HG02938 (cell line): ENCODE measurements around the gene ADM5.

Experiments used
- ATAC-seq: cut with Tn5 transposase; IDR thresholded peaks from one replicate; pipeline ENCODE4 v1.9.1; 2021; ENCODE audit warnings: mild to moderate bottlenecking, moderate library complexity; ENCODE audit not compliant: unreplicated experiment

Gene ADM5, protein sequence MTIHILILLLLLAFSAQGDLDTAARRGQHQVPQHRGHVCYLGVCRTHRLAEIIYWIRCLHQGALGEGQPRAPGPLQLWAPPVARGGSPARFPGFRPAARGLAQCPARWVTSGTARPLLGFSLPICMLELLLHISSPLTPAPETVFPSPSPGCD

DNA sequence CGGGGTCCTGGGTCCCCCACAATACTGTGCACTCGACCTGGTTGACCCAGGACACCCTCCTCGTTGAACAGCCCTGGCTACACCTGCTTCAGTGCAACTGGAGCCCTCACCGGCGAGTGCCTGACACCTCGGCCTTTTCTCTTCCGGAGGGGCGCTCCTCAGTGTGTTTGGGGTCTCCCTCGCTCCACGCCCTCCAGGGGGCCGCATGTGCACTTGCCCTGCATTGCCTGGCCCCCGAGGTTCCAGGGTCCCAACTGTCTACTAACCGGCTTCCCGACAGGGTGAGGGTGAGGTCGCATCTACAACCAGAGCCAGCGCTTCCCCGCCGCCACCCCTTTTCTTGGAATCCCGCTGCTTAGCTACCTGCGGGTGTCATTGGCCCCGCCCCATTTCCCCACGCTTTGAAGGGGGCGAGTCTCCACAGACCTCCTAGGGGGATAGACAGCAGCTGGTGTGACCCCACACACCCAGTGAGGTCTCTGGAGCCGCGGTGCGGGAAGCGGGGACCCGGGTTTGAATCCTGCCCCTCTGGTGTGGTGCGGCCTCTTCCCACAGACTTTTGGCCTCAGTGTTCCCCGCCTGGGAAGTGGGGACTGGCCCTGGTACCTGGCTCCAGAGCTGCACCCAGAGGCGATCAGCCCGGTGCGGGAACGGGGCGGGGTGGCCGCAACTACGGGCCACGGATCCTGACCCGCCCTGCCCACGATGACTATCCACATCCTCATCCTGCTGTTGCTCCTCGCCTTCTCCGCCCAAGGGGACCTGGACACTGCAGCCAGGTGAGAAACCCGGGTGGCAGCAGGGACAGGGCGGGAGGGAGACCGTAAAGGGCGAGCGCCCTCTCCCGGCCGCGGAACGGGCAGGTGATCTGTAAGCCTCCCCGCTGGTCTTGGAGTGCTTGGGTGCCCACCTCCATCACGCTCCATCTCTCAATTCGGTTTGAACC lies at the start of gene ADM5:
Gene ADM5, plus strand, starts transcription at position 462 of the 946 bp plus-strand sequence. Its CDS starts 244 bp downstream, at position 706.
- no peak for ATAC-seq

- ATAC-seq, result peak; percentile 69
Measured at GRCh38 chr19:49640113-49640898, 49.1 kb upstream of the ADM5 start, which contains the start of gene RRAS. Gene RRAS (minus strand): TSS chr19:49640143. CDS start chr19:49640098, 45 bp downstream.

DNA sequence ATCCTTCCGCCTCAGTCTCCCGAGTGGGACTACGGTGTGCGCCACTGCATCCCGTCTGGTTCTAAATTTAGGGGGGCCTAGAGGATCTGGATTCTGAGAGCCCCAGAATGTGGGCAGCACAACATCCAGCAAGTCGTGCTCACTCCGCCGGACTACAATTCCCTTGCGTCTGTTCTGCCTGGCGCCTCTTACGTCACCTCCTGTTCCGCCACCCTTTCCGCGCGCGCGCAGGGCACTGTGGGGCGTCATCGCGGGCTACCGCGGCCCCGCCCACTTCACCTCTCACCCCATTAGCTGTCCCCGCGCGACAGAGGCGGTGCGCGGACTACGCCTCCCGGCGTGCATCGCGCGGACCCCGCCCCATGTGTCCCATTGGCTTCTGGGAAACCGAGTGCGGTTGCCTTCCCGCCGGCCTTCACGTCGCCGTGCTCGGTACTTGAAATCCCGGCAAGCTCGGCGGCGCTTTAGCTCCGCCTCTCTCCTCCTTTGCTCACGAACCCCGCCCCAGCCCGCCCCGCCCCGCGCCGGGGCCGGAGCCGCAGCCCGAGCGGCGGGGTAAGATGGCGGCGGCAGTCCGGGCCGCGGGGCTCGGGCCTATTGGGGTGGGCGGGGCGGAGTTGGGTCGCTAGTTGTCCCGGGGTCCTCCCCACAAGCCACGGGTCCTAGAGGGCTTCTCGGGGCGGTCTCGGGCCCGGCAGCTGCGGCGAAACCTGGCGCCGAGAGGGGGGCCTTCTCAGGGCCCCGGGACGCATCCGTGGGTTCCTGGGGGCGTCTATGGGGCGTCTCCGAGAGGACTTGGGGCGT lies 47.5 kb upstream of the ADM5 start, which contains the start of gene SCAF1:
Gene SCAF1, plus strand, starts transcription at position 522 of the 804 bp plus-strand sequence. CDS start 2,818 bp downstream, outside the sequence.
- peak; percentile 49 for ATAC-seq

GRCh38 chr19:49642492-49643035 lies 46.8 kb upstream of the ADM5 start:
- no peak for ATAC-seq

GRCh38 chr19:49643466-49643865 lies 45.9 kb upstream of the ADM5 start:
- no peak for ATAC-seq

DNA sequence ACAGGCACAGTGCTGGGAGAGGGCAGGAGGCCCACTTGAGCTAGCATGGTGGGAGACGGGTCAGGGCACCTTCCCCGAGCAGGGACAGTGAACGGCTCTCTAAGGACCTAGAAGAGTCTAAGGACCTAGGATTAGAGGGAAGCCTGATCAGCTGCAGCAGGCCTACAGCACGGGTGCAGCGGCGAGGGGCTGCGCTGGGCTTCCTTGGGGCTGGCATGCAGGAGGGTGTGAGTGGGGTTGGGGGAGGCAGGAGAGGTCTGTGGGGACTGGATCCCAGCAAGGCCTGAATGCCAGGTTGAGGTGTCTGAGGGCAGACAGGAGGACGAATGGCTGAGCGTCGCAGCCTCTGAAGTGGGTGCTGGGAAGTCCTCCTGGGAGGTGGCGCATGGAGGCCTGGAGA lies 43.8 kb upstream of the ADM5 start:
- ATAC-seq, result no peak

GRCh38 chr19:49645995-49646394 lies 43.4 kb upstream of the ADM5 start:
- ATAC-seq, result no peak

DNA sequence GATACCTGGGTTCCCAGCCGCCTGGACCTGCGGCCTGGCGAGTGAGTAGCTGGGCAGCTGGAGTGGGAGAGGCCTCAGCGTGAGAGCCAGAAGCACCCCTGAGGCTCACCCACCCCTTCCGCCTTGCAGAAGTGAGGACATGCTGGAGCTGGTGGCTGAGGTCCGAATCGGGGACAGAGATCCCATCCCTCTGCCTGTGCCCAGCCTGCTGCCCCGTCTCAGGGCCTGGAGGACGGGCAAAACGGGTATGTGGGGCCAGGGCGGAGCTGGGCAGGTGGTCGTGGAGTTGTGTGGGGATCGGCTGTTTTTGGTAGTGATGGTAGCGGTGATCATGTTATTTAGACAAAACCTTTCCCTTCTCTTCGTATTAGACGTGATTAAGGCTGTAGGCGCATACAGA lies 42.8 kb upstream of the ADM5 start:
- ATAC-seq, result no peak

DNA sequence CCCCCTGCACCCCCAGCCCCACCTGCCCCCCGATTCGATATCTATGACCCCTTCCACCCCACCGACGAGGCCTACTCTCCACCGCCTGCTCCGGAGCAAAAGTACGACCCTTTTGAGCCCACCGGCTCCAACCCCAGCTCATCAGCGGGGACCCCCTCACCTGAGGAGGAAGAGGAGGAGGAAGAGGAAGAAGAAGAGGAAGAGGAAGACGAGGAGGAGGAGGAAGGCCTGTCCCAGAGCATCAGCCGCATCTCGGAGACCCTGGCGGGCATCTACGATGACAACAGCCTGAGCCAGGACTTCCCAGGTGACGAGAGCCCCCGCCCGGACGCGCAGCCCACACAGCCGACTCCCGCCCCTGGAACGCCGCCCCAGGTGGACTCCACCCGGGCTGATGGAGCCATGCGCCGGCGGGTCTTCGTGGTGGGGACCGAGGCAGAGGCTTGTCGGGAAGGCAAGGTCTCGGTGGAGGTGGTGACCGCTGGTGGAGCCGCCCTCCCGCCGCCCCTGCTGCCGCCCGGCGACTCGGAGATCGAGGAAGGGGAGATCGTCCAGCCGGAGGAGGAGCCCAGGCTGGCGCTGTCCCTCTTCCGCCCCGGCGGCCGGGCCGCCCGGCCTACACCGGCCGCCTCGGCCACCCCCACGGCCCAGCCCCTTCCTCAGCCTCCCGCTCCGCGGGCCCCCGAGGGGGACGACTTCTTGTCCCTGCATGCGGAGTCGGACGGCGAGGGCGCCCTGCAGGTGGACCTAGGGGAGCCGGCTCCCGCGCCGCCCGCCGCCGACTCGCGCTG lies 38.2 kb upstream of the ADM5 start:
- no peak for ATAC-seq

DNA sequence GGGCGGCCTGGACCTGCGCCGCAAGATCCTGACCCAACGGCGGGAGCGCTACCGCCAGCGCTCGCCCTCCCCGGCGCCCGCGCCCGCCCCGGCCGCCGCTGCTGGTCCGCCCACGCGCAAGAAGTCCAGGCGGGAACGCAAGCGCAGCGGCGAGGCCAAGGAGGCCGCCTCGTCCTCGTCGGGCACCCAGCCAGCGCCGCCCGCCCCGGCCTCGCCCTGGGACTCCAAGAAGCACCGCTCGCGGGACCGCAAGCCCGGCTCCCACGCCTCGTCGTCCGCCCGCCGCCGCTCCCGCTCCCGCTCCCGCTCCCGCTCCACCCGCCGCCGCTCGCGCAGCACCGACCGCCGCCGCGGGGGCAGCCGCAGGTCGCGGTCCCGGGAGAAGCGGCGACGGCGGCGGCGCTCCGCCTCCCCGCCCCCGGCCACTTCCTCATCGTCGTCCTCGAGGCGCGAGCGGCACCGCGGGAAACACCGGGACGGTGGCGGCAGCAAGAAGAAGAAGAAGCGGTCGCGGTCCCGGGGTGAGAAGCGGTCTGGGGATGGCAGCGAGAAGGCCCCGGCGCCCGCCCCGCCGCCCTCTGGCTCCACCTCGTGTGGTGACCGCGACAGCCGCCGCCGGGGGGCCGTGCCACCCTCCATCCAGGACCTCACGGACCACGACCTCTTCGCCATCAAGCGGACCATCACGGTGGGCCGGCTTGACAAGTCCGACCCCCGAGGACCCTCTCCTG lies 37.4 kb upstream of the ADM5 start:
- ATAC-seq, result no peak

- no peak for ATAC-seq
Measured at GRCh38 chr19:49652551-49653465, 36.6 kb upstream of the ADM5 start.

- no peak for ATAC-seq
Measured at GRCh38 chr19:49653466-49653806, 36.0 kb upstream of the ADM5 start.

GRCh38 chr19:49654581-49654980 lies 34.8 kb upstream of the ADM5 start:
- ATAC-seq, result no peak

DNA sequence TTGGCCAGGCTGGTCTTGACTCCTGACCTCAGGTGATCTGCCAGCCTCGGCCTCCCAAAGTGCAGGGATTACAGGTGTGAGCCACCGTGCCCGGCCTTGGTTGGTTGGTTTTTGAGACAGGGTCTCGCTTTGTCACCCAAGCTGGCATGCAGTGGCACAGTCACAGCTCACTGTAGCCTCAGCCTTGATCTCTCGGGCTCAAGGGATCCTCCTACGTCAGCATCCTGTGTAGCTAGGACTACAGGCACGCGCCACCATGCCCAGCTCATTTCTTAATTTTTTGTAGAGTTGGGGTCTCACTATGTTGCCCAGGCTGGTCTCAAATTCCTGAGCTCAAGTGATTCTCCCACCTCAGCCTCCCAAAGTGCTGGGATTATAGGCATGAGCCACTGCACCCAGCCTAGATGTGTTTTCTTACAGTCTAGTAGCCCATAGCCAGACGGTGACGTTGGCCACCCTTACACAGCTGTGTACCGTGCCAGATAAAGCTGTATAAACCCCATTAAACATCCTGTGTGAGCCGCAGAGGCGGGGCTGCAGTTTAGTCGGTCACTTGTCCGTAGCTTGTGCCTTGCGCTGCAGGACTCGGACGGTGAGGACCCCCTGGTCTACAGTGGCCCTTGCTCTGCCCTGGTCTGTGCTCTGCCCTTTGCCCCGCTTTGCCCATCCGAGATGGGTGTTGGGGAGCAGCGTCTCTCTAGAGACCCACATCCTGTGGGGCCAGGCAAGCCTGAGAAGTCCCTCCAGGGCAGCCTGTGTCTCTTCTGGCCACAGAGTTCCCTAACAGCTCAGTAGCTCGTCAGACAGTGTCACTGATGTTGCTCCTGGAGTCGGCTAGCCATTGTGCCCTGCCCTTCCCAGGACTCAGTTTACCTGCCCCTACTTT lies 33.6 kb upstream of the ADM5 start:
- no peak for ATAC-seq

- no peak for ATAC-seq
Measured at GRCh38 chr19:49656456-49657109, 32.8 kb upstream of the ADM5 start.

GRCh38 chr19:49657493-49658138 lies 31.8 kb upstream of the ADM5 start:
- ATAC-seq, result no peak
